ENCODE results near the gene PLEKHG2. TPM values are rescaled to one million over a fixed set of nuclear protein-coding genes. Genes with fewer than 3 reads are reported as not detected.

PLEKHG2 gene
- polyA plus RNA-seq, 1 donor from 2014 or later: 14.3 TPM

GRCh38 chr19:39428283-39429112, 16.0 kb downstream of the PLEKHG2 start:
- H2AFZ ChIP-seq (ENCODE audit: low read depth, low read length): no peak overlapping the region
- H3K4me3 ChIP-seq (ENCODE audit: low read length): no peak overlapping the region
- no peaks in the 10 kb centered on the region for H4K20me1 ChIP-seq (ENCODE audit: insufficient read depth)
- H3K27ac ChIP-seq (ENCODE audit: low read length): no peak overlapping the region
- no peaks in the 10 kb centered on the region for H3K27me3 ChIP-seq (ENCODE audit: insufficient read depth, low read depth, low read length)
- no peaks in the 10 kb centered on the region for H3F3A ChIP-seq (ENCODE audit: insufficient read depth, low read length, poor library complexity, severe bottlenecking)
- no peaks in the 10 kb centered on the region for H3K9me2 ChIP-seq (ENCODE audit: insufficient read depth, low read length)
- H3K9me3 ChIP-seq (ENCODE audit: low read length): no peaks in the 10 kb centered on the region
- H3K9ac ChIP-seq (ENCODE audit: low read length): no peak overlapping the region
- no peak for TF ChIP-seq POLR2AphosphoS5 (IDR thresholded peaks at IDR 0.05)
- no peak for TF ChIP-seq CTCF (IDR thresholded peaks at IDR 0.05; ENCODE audit: poor library complexity, severe bottlenecking)
- no peak for TF ChIP-seq EZH2 (IDR thresholded peaks at IDR 0.05; ENCODE audit: borderline replicate concordance, insufficient read depth, low read length, poor library complexity, severe bottlenecking)
- no peak for TF ChIP-seq SMC3 (conservative IDR thresholded peaks at IDR 0.05; ENCODE audit: poor library complexity)
- no peak for TF ChIP-seq MXI1 (conservative IDR thresholded peaks at IDR 0.05; ENCODE audit: poor library complexity, severe bottlenecking)
- TF ChIP-seq REST (IDR thresholded peaks at IDR 0.05; ENCODE audit: borderline replicate concordance): no peak
- no peak for TF ChIP-seq EP300 (conservative IDR thresholded peaks at IDR 0.05; ENCODE audit: poor library complexity, severe bottlenecking)
- TF ChIP-seq RAD21 (conservative IDR thresholded peaks at IDR 0.05): no peak
- H3K79me2 ChIP-seq (replicated peaks; ENCODE audit: insufficient read depth, low read length): no peaks in the 10 kb centered on the region
- H3K4me2 ChIP-seq (ENCODE audit: low read length): no peak overlapping the region
- no peaks in the 10 kb centered on the region for H3K36me3 ChIP-seq (ENCODE audit: insufficient read depth, low read length)

- no peaks in the 10 kb centered on the region for H4K20me1 ChIP-seq (ENCODE audit: insufficient read depth)
- H2AFZ ChIP-seq (ENCODE audit: low read depth, low read length): no peak overlapping the region
- no peaks in the 10 kb centered on the region for H3K36me3 ChIP-seq (ENCODE audit: insufficient read depth, low read length)
- H3K9me2 ChIP-seq (ENCODE audit: insufficient read depth, low read length): no peaks in the 10 kb centered on the region
- peaks cover 16% of the 10 kb centered on the region for H3K79me2 ChIP-seq (replicated peaks; ENCODE audit: insufficient read depth, low read length)
- H3K4me3 ChIP-seq (ENCODE audit: low read length): no peak overlapping the region
- no peak overlapping the region for H3K27ac ChIP-seq (ENCODE audit: low read length)
- no peak overlapping the region for H3K9ac ChIP-seq (ENCODE audit: low read length)
- no peak overlapping the region for H3K4me2 ChIP-seq (ENCODE audit: low read length)
- H3F3A ChIP-seq (ENCODE audit: insufficient read depth, low read length, poor library complexity, severe bottlenecking): no peaks in the 10 kb centered on the region
- no peaks in the 10 kb centered on the region for H3K9me3 ChIP-seq (ENCODE audit: low read length)
- no peaks in the 10 kb centered on the region for H3K27me3 ChIP-seq (ENCODE audit: insufficient read depth, low read depth, low read length)
- TF ChIP-seq POLR2AphosphoS5 (IDR thresholded peaks at IDR 0.05) (peak; percentile 18), CTCF (IDR thresholded peaks at IDR 0.05; ENCODE audit: poor library complexity, severe bottlenecking) (no peak)
These were observed 18.5 kb downstream of the PLEKHG2 start for GRCh38 chr19:39430675-39431593.

Measured in neural cell (in vitro differentiated cells).